HCT116 (cell line): ENCODE measurements around the gene WWOX. TPM values are rescaled to one million over a fixed set of nuclear protein-coding genes. Genes with fewer than 3 reads are reported as not detected.

Experiments
- ATAC-seq: fragments of 200-7000 bp; cut with Tn5 transposase; 2 replicates; pipeline ENCODE4 v1.9.1; 2020; ENCODE audit warnings: mild to moderate bottlenecking, moderate library complexity
- BruUV-seq: library from RNA; stranded (reverse); fragments of 400-500 nt; replicated peaks from 2 replicates; lab custom pipeline; 2021; lab: Mats Ljungman, UMichigan
- CTCF ChIA-PET: fragments of 300-600 bp; sonication (Branson Sonifier 250); formaldehyde crosslinking; loops from one replicate; lab custom pipeline; 2021; ENCODE audit warnings: antibody characterized with exemption; lab: Charles Lee
- POLR2A ChIA-PET: fragments of 300-600, 350-600 bp; sonication (Branson Sonifier 250); formaldehyde crosslinking; loops from one replicate; lab custom pipeline; 2021; ENCODE audit warnings: antibody characterized with exemption; lab: Charles Lee
- RAD21 ChIA-PET, 2 experiments: fragments of 300-600 bp; sonication (Branson Sonifier 250); formaldehyde crosslinking; loops; one replicate each; lab custom pipeline; 2023; ENCODE audit warnings: low total read pairs in 2 of 2; ENCODE audit not compliant: uncharacterized antibody in 2 of 2, unreplicated experiment in 2 of 2, low non-redundant PET in 1 of 2; lab: Charles Lee
- DNase-seq: peaks from one replicate; pipeline ENCODE4 v3.0.0-alpha.2; 2010; ENCODE audit warnings: low read depth, low spot score
- H2AFZ ChIP-seq: fragments of 200-600 bp; shearing (Covaris generic), sonication (generic); 2 replicates; pipeline ENCODE4 v1.6.1; 2017; ENCODE audit warnings: low read depth, mixed run types, mixed read lengths, antibody characterized with exemption, low read length; ENCODE audit not compliant: poor library complexity, severe bottlenecking
- H3K27ac ChIP-seq: 2 replicates; pipeline ENCODE4 v1.5.1; 2012; ENCODE audit warnings: low read depth, low read length
- H3K27me3 ChIP-seq: fragments of 200-600 bp; sonication (generic); 2 replicates; pipeline ENCODE4 v1.6.1; 2016; ENCODE audit warnings: mixed run types, low read length, mixed read lengths; ENCODE audit not compliant: insufficient read depth
- H3K36me3 ChIP-seq, 2 experiments: fragments of 200-500 bp in 1 of 2; fragments of 200-600 bp in 1 of 2; sonication (Bioruptor generic) in 1 of 2; sonication (generic) in 1 of 2; 2 replicates each; pipeline versions ENCODE4 v1.5.1 to v1.6.1; 2014 to 2016; ENCODE audit warnings: low read length in 2 of 2, inconsistent platforms in 1 of 2, mixed read lengths in 1 of 2, mixed run types in 1 of 2; ENCODE audit not compliant: insufficient read depth in 2 of 2, control insufficient read depth in 1 of 2
- H3K4me1 ChIP-seq, 2 experiments: fragments of 200-600 bp in 1 of 2; sonication (generic) in 1 of 2; 2 replicates each; pipeline versions ENCODE4 v1.5.1 to v1.6.1; 2012 to 2017; ENCODE audit warnings: low read length in 2 of 2, inconsistent platforms in 1 of 2, mild to moderate bottlenecking in 1 of 2, mixed read lengths in 1 of 2, mixed run types in 1 of 2, moderate library complexity in 1 of 2; ENCODE audit not compliant: insufficient read depth in 2 of 2, control insufficient read depth in 1 of 2
- H3K4me2 ChIP-seq: fragments of 200-600 bp; sonication (generic); 2 replicates; pipeline ENCODE4 v1.6.1; 2017; ENCODE audit warnings: mixed run types, low read length, mixed read lengths
- H3K4me3 ChIP-seq, 2 experiments: fragments of 200-600 bp in 1 of 2; sonication (generic) in 1 of 2; replicated peaks in 1 of 2; 2 replicates each; pipeline ENCODE4 v1.5.1; 2011 to 2016; ENCODE audit warnings: low read length in 2 of 2, control low read depth in 1 of 2, low read depth in 1 of 2, mild to moderate bottlenecking in 1 of 2, mixed read lengths in 1 of 2, mixed run types in 1 of 2
- H3K79me2 ChIP-seq: fragments of 200-600 bp; sonication (generic); 2 replicates; pipeline ENCODE4 v1.6.1; 2017; ENCODE audit warnings: mild to moderate bottlenecking, mixed run types, low read length, moderate library complexity, mixed read lengths; ENCODE audit not compliant: insufficient read depth
- H3K9ac ChIP-seq: fragments of 200-600 bp; sonication (generic); 2 replicates; pipeline ENCODE4 v1.6.1; 2016; ENCODE audit warnings: low read length, mixed read lengths
- H3K9me2 ChIP-seq: fragments of 200-600 bp; sonication (generic), shearing (Covaris generic); 2 replicates; pipeline ENCODE4 v1.6.1; 2017; ENCODE audit warnings: mixed run types, mild to moderate bottlenecking, moderate library complexity; ENCODE audit not compliant: insufficient read depth
- H3K9me3 ChIP-seq, 2 experiments: fragments of 200-500 bp in 1 of 2; fragments of 200-600 bp in 1 of 2; sonication (Bioruptor generic) in 1 of 2; sonication (generic) in 1 of 2; 2 replicates each; pipeline ENCODE4 v1.6.1; 2014 to 2017; ENCODE audit warnings: low read length in 2 of 2, mixed read lengths in 2 of 2, inconsistent platforms in 1 of 2, low read depth in 1 of 2, mild to moderate bottlenecking in 1 of 2, mixed run types in 1 of 2, moderate library complexity in 1 of 2; ENCODE audit not compliant: control insufficient read depth in 1 of 2, insufficient read depth in 1 of 2
- H4K20me1 ChIP-seq: fragments of 200-600 bp; sonication (generic), shearing (Covaris generic); 2 replicates; pipeline ENCODE4 v1.6.1; 2017; ENCODE audit warnings: mixed run types, mild to moderate bottlenecking, moderate library complexity; ENCODE audit not compliant: insufficient read depth
- EZH2phosphoT487 ChIP-seq: fragments of 200-600 bp; IDR thresholded peaks from 2 replicates; pipeline ENCODE4 v1.6.1; 2018; ENCODE audit warnings: antibody characterized with exemption, borderline replicate concordance
- FOSL1 ChIP-seq: IDR thresholded peaks from 2 replicates; pipeline ENCODE4 v1.6.1; 2012; ENCODE audit warnings: low read depth
- JUND ChIP-seq: IDR thresholded peaks from 2 replicates; pipeline ENCODE4 v1.6.1; 2012
- POLR2AphosphoS5 ChIP-seq: IDR thresholded peaks from 2 replicates; pipeline ENCODE4 v1.6.1; 2011; ENCODE audit warnings: mild to moderate bottlenecking, low read depth, low read length, moderate library complexity
- SIN3A ChIP-seq: IDR thresholded peaks from 2 replicates; pipeline ENCODE4 v1.6.1; 2012; ENCODE audit warnings: low read depth
- SP1 ChIP-seq: IDR thresholded peaks from 2 replicates; pipeline ENCODE4 v1.6.1; 2012; ENCODE audit warnings: low read depth
- TCF7L2 ChIP-seq: IDR thresholded peaks from 2 replicates; pipeline ENCODE4 v1.7.0; 2011; ENCODE audit warnings: borderline replicate concordance, inconsistent platforms; ENCODE audit not compliant: insufficient read depth, insufficient read length; ENCODE audit errors: extremely low read depth
- ZFX ChIP-seq: fragments of 450-650 bp; IDR thresholded peaks from 2 replicates; pipeline ENCODE4 v1.6.1; 2017
- ZNF274 ChIP-seq: fragments of 200-500 bp; sonication (Bioruptor generic); IDR thresholded peaks from 2 replicates; pipeline ENCODE4 v1.6.1; 2014; ENCODE audit warnings: mild to moderate bottlenecking, low read depth, low read length, inconsistent platforms
- intact Hi-C: fragments of 100-400 bp; cut with micrococcal nuclease; formaldehyde crosslinking; loops from 2 replicates; pipeline ENCODE4 v1.10.0; 2022
- total RNA-seq: library from RNA; stranded (reverse); gene quantifications from one replicate; pipeline ENCODE4 v1.2.1, GENCODE V29; 2021; ENCODE audit not compliant: unreplicated experiment
- TF ChIP-seq, protein P1 (sequence below): IDR thresholded peaks from 2 replicates; pipeline ENCODE4 v1.6.1; 2012; ENCODE audit warnings: low read depth
- TF ChIP-seq, protein P2 (sequence below), 3 experiments: fragments of 200-600 bp in 1 of 3; sonication (generic) in 1 of 3; IDR thresholded peaks in 2 of 3; conservative IDR thresholded peaks in 1 of 3; 2 replicates each; pipeline ENCODE4 v1.5.1; 2012 to 2017; ENCODE audit warnings: low read depth in 2 of 3, low read length in 2 of 3, antibody characterized with exemption in 1 of 3, borderline replicate concordance in 1 of 3, control low read depth in 1 of 3, mild to moderate bottlenecking in 1 of 3, mixed read lengths in 1 of 3, mixed run types in 1 of 3, moderate library complexity in 1 of 3; ENCODE audit not compliant: insufficient read depth in 1 of 3
- TF ChIP-seq, protein P3 (sequence below): IDR thresholded peaks from 2 replicates; pipeline ENCODE4 v1.6.1; 2011; ENCODE audit warnings: mild to moderate bottlenecking, low read length, moderate library complexity; ENCODE audit not compliant: insufficient replicate concordance; ENCODE audit errors: extremely low read depth
- TF ChIP-seq, protein P4 (sequence below): IDR thresholded peaks from 2 replicates; pipeline ENCODE4 v1.6.1; 2012

WWOX gene
- total RNA-seq, 1 experiment from 2014 or later = 13.7 TPM

DNA sequence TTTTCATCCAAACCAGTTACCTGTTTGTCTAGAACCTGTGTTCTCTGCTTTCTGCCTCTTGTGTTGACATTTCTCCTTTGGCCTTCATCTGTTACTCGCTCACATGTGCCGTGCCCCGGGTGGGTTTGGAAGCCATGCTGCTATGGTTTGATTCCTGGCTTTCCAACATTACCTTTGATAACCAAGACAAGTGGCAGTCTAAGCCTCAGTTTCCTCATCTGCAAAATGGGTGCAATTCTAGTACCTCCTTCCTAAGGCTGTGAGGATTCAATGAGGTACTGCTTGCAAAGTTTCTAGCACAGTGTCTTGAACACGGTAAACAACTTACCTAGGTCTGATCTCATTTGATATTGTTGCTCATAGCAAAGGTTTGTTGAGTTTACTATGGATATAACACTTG lies 665.0 kb downstream of the WWOX start:
- Histone ChIP-seq H3K4me1 (no peaks in the 10 kb centered on the region), H3K9me2 (no peaks in the 10 kb centered on the region), H3K27me3 (no peaks in the 10 kb centered on the region), H3K4me3 (no peak overlapping the region), H3K9me3 (no peaks in the 10 kb centered on the region; a peak in 1 of 4 replicates), H3K4me2 (no peak overlapping the region), H4K20me1 (no peaks in the 10 kb centered on the region), H3K27ac (no peak overlapping the region), H3K9ac (no peak overlapping the region), H3K36me3 (no peaks in the 10 kb centered on the region), H2AFZ (no peak overlapping the region), H3K79me2 (no peaks in the 10 kb centered on the region)
- ChIA-PET RAD21 (no interaction called here), CTCF (no interaction called here)
- no peak for DNase-seq
- BruUV-seq = no TSS peak
- intact Hi-C loops = no loop called here
- TF ChIP-seq SP1 = no peak
- no peak for TF ChIP-seq ZNF274
- no peak for TF ChIP-seq ZFX
- TF ChIP-seq, protein P1, sequence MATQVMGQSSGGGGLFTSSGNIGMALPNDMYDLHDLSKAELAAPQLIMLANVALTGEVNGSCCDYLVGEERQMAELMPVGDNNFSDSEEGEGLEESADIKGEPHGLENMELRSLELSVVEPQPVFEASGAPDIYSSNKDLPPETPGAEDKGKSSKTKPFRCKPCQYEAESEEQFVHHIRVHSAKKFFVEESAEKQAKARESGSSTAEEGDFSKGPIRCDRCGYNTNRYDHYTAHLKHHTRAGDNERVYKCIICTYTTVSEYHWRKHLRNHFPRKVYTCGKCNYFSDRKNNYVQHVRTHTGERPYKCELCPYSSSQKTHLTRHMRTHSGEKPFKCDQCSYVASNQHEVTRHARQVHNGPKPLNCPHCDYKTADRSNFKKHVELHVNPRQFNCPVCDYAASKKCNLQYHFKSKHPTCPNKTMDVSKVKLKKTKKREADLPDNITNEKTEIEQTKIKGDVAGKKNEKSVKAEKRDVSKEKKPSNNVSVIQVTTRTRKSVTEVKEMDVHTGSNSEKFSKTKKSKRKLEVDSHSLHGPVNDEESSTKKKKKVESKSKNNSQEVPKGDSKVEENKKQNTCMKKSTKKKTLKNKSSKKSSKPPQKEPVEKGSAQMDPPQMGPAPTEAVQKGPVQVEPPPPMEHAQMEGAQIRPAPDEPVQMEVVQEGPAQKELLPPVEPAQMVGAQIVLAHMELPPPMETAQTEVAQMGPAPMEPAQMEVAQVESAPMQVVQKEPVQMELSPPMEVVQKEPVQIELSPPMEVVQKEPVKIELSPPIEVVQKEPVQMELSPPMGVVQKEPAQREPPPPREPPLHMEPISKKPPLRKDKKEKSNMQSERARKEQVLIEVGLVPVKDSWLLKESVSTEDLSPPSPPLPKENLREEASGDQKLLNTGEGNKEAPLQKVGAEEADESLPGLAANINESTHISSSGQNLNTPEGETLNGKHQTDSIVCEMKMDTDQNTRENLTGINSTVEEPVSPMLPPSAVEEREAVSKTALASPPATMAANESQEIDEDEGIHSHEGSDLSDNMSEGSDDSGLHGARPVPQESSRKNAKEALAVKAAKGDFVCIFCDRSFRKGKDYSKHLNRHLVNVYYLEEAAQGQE = no peak
- no peak for TF ChIP-seq POLR2AphosphoS5
- TF ChIP-seq, protein P2, sequence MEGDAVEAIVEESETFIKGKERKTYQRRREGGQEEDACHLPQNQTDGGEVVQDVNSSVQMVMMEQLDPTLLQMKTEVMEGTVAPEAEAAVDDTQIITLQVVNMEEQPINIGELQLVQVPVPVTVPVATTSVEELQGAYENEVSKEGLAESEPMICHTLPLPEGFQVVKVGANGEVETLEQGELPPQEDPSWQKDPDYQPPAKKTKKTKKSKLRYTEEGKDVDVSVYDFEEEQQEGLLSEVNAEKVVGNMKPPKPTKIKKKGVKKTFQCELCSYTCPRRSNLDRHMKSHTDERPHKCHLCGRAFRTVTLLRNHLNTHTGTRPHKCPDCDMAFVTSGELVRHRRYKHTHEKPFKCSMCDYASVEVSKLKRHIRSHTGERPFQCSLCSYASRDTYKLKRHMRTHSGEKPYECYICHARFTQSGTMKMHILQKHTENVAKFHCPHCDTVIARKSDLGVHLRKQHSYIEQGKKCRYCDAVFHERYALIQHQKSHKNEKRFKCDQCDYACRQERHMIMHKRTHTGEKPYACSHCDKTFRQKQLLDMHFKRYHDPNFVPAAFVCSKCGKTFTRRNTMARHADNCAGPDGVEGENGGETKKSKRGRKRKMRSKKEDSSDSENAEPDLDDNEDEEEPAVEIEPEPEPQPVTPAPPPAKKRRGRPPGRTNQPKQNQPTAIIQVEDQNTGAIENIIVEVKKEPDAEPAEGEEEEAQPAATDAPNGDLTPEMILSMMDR (IDR thresholded peaks at IDR 0.05 in 2 of 3, conservative IDR thresholded peaks at IDR 0.05 in 1 of 3; ENCODE audit: borderline replicate concordance in 1 of 3, insufficient read depth in 1 of 3, low read depth in 2 of 3, low read length in 2 of 3) = no peak
- TF ChIP-seq, protein P3, sequence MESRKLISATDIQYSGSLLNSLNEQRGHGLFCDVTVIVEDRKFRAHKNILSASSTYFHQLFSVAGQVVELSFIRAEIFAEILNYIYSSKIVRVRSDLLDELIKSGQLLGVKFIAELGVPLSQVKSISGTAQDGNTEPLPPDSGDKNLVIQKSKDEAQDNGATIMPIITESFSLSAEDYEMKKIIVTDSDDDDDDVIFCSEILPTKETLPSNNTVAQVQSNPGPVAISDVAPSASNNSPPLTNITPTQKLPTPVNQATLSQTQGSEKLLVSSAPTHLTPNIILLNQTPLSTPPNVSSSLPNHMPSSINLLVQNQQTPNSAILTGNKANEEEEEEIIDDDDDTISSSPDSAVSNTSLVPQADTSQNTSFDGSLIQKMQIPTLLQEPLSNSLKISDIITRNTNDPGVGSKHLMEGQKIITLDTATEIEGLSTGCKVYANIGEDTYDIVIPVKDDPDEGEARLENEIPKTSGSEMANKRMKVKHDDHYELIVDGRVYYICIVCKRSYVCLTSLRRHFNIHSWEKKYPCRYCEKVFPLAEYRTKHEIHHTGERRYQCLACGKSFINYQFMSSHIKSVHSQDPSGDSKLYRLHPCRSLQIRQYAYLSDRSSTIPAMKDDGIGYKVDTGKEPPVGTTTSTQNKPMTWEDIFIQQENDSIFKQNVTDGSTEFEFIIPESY = no peak
- no peak for TF ChIP-seq EZH2phosphoT487
- TF ChIP-seq JUND = no peak
- no peak for TF ChIP-seq SIN3A
- no peak for TF ChIP-seq TCF7L2
- TF ChIP-seq, protein P4, sequence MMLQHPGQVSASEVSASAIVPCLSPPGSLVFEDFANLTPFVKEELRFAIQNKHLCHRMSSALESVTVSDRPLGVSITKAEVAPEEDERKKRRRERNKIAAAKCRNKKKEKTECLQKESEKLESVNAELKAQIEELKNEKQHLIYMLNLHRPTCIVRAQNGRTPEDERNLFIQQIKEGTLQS = no peak
- no peak for TF ChIP-seq FOSL1
- TF ChIP-seq, all 23 proteins: peak for 0
- no peak for ATAC-seq
- POLR2A ChIA-PET = no interaction called here
